ENCODE data around the gene EP400.

The EP400 gene

DNA sequence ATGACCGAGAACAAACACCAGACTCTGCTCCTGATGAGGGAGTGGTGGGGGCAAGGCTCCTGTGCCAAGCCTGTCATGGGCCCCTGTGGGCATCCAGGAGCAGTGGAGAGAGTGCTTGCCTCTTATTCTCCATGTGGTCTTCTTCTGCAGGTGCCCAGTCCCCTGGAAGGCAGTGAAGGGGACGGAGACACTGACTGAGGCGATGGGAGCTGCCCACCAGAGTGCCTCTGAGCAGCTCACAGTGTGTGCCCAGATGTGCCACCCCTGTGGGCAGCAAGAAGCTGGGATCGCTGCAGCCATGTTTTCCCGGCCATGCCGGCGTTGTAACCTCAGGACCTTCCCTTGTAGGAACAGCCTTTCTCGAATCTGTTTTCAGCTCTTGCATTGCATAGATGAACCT is 6.4 kb upstream of the EP400 start:
- TF ChIP-seq, protein P1, sequence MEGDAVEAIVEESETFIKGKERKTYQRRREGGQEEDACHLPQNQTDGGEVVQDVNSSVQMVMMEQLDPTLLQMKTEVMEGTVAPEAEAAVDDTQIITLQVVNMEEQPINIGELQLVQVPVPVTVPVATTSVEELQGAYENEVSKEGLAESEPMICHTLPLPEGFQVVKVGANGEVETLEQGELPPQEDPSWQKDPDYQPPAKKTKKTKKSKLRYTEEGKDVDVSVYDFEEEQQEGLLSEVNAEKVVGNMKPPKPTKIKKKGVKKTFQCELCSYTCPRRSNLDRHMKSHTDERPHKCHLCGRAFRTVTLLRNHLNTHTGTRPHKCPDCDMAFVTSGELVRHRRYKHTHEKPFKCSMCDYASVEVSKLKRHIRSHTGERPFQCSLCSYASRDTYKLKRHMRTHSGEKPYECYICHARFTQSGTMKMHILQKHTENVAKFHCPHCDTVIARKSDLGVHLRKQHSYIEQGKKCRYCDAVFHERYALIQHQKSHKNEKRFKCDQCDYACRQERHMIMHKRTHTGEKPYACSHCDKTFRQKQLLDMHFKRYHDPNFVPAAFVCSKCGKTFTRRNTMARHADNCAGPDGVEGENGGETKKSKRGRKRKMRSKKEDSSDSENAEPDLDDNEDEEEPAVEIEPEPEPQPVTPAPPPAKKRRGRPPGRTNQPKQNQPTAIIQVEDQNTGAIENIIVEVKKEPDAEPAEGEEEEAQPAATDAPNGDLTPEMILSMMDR (IDR thresholded peaks at IDR 0.05; ENCODE audit: low read depth, low read length), result no peak
- peaks cover 36% of the 10 kb centered on the region for H3K36me3 ChIP-seq

DNA sequence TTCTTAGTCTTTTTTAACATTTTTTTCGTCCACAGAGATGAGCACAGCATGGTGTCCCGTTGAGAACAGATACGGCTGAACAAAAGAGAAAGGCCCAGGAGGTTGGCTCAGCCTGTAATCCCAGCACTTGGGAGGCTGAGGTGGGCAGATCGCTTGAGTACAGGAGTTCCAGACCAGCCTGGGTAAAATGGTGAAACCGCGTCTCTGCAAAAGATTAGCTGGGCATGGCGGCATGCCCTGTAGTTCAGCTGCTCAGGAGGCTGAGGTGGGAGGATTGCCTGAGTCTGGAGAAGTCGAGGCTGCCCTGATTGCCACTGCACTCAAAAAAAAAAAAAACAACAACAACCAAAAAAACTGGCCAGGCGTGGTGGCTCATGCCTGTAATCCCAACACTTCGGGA is 5.9 kb upstream of the EP400 start:
- no peak for DNase-seq
- TF ChIP-seq, protein P1 (IDR thresholded peaks at IDR 0.05; ENCODE audit: low read depth, low read length), result no peak
- H3K4me3 ChIP-seq (ENCODE audit: low read depth, low read length), result no peak overlapping the region
- H3K36me3 ChIP-seq, result peaks cover 34% of the 10 kb centered on the region
- no peaks in the 10 kb centered on the region for H3K27me3 ChIP-seq (ENCODE audit: insufficient read depth, low read depth, severe bottlenecking)
- H3K9me3 ChIP-seq (ENCODE audit: severe bottlenecking), result no peaks in the 10 kb centered on the region
- no peak overlapping the region for H3K27ac ChIP-seq

More for the DNA sequence above, 6.4 kb upstream of the EP400 start:
- Histone ChIP-seq H3K9me3 (ENCODE audit: severe bottlenecking) (no peaks in the 10 kb centered on the region), H3K27me3 (ENCODE audit: insufficient read depth, low read depth, severe bottlenecking) (no peaks in the 10 kb centered on the region), H3K4me3 (ENCODE audit: low read depth, low read length) (no peak overlapping the region), H3K27ac (no peak overlapping the region)
- DNase-seq, result no peak

DNA sequence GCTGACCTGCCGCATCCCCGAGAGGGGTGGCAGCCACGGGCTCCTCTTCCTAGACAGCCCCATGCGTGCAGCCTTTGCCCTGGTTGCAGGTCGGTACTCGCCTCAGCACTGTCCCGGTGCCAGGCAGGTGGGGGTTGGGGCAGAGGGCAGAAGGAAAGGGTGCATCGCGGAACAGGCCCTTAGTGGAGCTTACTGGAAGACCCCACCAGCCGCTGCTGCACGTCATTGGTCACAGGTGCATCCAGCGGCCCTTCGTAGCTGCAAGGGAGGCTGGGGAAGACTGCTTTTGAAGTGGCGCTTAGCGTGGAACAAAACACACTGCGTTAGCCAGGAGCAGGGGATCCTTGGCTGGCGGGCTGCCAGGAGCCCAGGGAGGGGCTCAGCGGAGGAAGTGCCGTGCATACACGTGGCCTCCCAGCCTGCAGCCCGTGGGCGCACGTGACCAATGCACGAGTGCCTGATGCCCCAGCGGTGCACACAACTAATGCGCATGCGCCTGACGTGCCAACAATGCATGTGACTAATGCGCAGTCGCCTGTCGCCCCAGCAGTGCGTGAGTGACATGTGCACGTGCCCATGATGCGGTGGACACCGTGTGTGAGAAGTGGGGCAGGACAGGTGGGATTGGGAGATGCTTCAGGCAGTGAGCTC is 5.0 kb upstream of the EP400 start:
- Histone ChIP-seq H3K9me3 (ENCODE audit: severe bottlenecking) (no peaks in the 10 kb centered on the region), H3K36me3 (peaks cover 28% of the 10 kb centered on the region)
- TF ChIP-seq, protein P1 (IDR thresholded peaks at IDR 0.05; ENCODE audit: low read depth, low read length), result no peak

DNA sequence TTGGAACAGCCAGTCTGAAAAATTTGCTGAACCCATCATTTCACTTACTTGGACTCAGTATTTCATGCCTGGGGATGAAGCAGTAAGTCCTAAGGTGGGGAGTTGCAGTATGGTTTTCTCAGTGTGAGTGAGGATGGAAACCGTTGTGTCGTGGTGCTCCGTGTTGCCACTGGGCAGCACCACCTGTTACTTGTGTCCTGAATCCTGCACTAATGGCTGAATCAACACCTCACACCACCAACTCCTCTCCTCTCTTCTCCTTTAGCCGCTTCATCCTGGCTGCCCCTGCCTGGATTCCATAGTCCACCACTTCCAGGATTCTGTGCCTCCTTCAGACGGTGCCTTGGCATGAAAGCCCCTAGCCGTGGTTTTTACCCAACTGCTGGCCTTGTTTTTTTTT is 3.0 kb upstream of the EP400 start:
- Histone ChIP-seq H3K27ac (no peak overlapping the region), H3K36me3 (peaks cover 17% of the 10 kb centered on the region; the same call in 1 of the 2 replicates), H3K27me3 (ENCODE audit: insufficient read depth, low read depth, severe bottlenecking) (no peaks in the 10 kb centered on the region), H3K9me3 (ENCODE audit: severe bottlenecking) (no peaks in the 10 kb centered on the region), H3K4me3 (ENCODE audit: low read depth, low read length) (no peak overlapping the region)
- TF ChIP-seq, protein P1 (IDR thresholded peaks at IDR 0.05; ENCODE audit: low read depth, low read length), result no peak
- no peak for DNase-seq

More for the DNA sequence above, 5.0 kb upstream of the EP400 start:
- no peak for DNase-seq
- Histone ChIP-seq H3K4me3 (ENCODE audit: low read depth, low read length) (no peak overlapping the region), H3K27me3 (ENCODE audit: insufficient read depth, low read depth, severe bottlenecking) (no peaks in the 10 kb centered on the region), H3K27ac (no peak overlapping the region)

DNA sequence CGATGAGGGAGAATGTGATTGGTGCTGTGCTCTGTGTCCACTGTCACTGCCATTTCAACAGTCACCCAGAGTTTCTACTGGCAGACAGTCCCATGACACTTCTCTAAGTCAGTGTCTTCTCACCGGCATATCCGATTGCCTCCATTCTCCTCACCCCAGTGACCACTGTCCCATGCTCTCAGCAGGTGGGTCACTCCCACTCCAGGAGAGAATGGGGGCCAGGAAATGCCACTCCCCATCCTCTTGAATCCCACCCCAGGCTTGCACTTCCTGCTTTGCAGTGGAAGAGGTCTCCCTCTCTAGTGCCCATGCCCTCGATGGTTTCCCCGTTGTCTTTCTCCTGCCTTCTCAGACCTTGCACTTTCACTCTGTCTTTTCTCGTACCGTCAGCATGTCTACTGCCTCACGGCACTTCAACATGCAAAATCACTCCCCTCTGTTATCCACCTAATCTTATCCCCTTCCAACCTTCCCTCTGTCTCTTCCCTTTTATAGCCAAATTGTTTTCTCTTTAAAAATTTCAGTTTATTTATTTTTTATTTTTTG is 2.2 kb upstream of the EP400 start:
- peaks cover 13% of the 10 kb centered on the region; the same call in 1 of the 2 replicates for H3K36me3 ChIP-seq
- TF ChIP-seq, protein P1 (IDR thresholded peaks at IDR 0.05; ENCODE audit: low read depth, low read length), result no peak
- H3K27ac ChIP-seq, result no peak overlapping the region
- no peaks in the 10 kb centered on the region for H3K9me3 ChIP-seq (ENCODE audit: severe bottlenecking)
- H3K4me3 ChIP-seq (ENCODE audit: low read depth, low read length), result no peak overlapping the region
- no peaks in the 10 kb centered on the region for H3K27me3 ChIP-seq (ENCODE audit: insufficient read depth, low read depth, severe bottlenecking)
- no peak for DNase-seq
